ENCODE results near the gene CCL2.
"Not testable (repeated sequence)": the region's sequence is repeated elsewhere in the genome, so short reads cannot be mapped to it uniquely, and the experiment has no call there.

DNA sequence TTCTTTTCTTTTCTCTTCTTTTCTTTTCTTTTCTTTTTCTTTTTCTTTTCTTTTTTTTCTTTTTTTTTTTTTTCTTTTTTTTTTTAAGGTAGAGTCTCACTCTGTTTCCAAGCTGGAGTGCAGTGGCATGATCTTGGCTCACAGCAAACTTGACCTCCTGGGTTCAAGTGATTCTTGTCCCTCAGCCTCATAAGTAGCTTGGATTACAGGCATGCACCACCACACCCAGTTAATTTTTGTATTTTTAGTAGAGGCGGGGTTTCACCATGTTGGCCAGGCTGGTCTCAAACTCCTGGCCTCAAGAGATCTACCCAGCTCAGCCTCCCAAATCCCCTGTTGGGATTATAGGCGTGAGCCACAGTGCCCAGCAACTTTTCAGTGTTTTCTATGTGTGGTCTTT is 27.8 kb upstream of the CCL2 start:
- TF ChIP-seq, protein P1, sequence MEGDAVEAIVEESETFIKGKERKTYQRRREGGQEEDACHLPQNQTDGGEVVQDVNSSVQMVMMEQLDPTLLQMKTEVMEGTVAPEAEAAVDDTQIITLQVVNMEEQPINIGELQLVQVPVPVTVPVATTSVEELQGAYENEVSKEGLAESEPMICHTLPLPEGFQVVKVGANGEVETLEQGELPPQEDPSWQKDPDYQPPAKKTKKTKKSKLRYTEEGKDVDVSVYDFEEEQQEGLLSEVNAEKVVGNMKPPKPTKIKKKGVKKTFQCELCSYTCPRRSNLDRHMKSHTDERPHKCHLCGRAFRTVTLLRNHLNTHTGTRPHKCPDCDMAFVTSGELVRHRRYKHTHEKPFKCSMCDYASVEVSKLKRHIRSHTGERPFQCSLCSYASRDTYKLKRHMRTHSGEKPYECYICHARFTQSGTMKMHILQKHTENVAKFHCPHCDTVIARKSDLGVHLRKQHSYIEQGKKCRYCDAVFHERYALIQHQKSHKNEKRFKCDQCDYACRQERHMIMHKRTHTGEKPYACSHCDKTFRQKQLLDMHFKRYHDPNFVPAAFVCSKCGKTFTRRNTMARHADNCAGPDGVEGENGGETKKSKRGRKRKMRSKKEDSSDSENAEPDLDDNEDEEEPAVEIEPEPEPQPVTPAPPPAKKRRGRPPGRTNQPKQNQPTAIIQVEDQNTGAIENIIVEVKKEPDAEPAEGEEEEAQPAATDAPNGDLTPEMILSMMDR (conservative IDR thresholded peaks at IDR 0.05; ENCODE audit: low read length), result not testable (repeated sequence)
- not testable (repeated sequence) for TF ChIP-seq EZH2phosphoT487 (IDR thresholded peaks at IDR 0.05; ENCODE audit: borderline replicate concordance, low read depth, low read length)

Data from OCI-LY7 (cell line).